H9 (cell line): Measurements from ENCODE around the gene ACOT7. TPM values are rescaled to one million over a fixed set of nuclear protein-coding genes. Genes with fewer than 3 reads are reported as not detected.

Experiments
- DNase-seq: peaks from one replicate; pipeline ENCODE4 v3.0.0-alpha.2; 2017
- H2AFZ ChIP-seq: one replicate; pipeline ENCODE4 v1.6.1; 2013; ENCODE audit warnings: mild to moderate bottlenecking, low read length, control low read depth, moderate library complexity
- H2AK5ac ChIP-seq: 2 replicates; pipeline ENCODE4 v1.6.1; 2013; ENCODE audit warnings: low read length, control low read depth, mixed read lengths; ENCODE audit not compliant: insufficient read length
- H2BK120ac ChIP-seq: one replicate; pipeline ENCODE4 v1.6.1; 2013; ENCODE audit warnings: low read depth, mild to moderate bottlenecking, low read length, control low read depth, inconsistent platforms; ENCODE audit not compliant: poor library complexity, severe bottlenecking
- H2BK12ac ChIP-seq: 2 replicates; pipeline ENCODE4 v1.6.1; 2013; ENCODE audit warnings: low read length, control low read depth, mixed read lengths, low read depth; ENCODE audit not compliant: insufficient read length
- H2BK15ac ChIP-seq: 2 replicates; pipeline ENCODE4 v1.6.1; 2013; ENCODE audit warnings: low read depth, low read length, control low read depth
- H2BK20ac ChIP-seq: one replicate; pipeline ENCODE4 v1.6.1; 2013; ENCODE audit warnings: low read depth, mild to moderate bottlenecking, low read length, control low read depth, inconsistent platforms; ENCODE audit not compliant: poor library complexity, severe bottlenecking
- H2BK5ac ChIP-seq: 2 replicates; pipeline ENCODE4 v1.6.1; 2013; ENCODE audit warnings: low read length, control low read depth, mixed read lengths; ENCODE audit not compliant: insufficient read length
- H3K14ac ChIP-seq: 2 replicates; pipeline ENCODE4 v1.6.1; 2013; ENCODE audit warnings: low read length, control low read depth; ENCODE audit not compliant: insufficient read depth
- H3K18ac ChIP-seq: 2 replicates; pipeline ENCODE4 v1.6.1; 2013; ENCODE audit warnings: low read depth, mild to moderate bottlenecking, mixed read lengths, low read length, control low read depth; ENCODE audit not compliant: insufficient read length
- H3K23ac ChIP-seq: 2 replicates; pipeline ENCODE4 v1.6.1; 2013; ENCODE audit warnings: low read length, control low read depth, mixed read lengths, low read depth; ENCODE audit not compliant: insufficient read length
- H3K23me2 ChIP-seq: 2 replicates; pipeline ENCODE4 v1.6.1; 2013; ENCODE audit warnings: low read depth, mild to moderate bottlenecking, mixed read lengths, low read length, control low read depth; ENCODE audit not compliant: insufficient read length, poor library complexity, severe bottlenecking
- H3K27ac ChIP-seq: 2 replicates; pipeline ENCODE4 v1.5.1; 2013; ENCODE audit warnings: low read length, control low read depth, mixed read lengths, low read depth; ENCODE audit not compliant: insufficient read length
- H3K27me3 ChIP-seq: 2 replicates; pipeline ENCODE4 v1.6.1; 2013; ENCODE audit warnings: low read length, control low read depth, inconsistent platforms; ENCODE audit not compliant: insufficient read depth
- H3K4ac ChIP-seq: 2 replicates; pipeline ENCODE4 v1.6.1; 2013; ENCODE audit warnings: low read depth, mild to moderate bottlenecking, control low read depth, inconsistent platforms, low read length, moderate library complexity
- H3K4me1 ChIP-seq: 2 replicates; pipeline ENCODE4 v1.6.1; 2013; ENCODE audit warnings: low read length, control low read depth, inconsistent platforms; ENCODE audit not compliant: insufficient read depth
- H3K4me2 ChIP-seq: 2 replicates; pipeline ENCODE4 v1.6.1; 2013; ENCODE audit warnings: low read length, control low read depth, mixed read lengths; ENCODE audit not compliant: insufficient read length, insufficient read depth
- H3K56ac ChIP-seq: 2 replicates; pipeline ENCODE4 v1.6.1; 2013; ENCODE audit warnings: low read depth, mild to moderate bottlenecking, mixed read lengths, low read length, control low read depth; ENCODE audit not compliant: insufficient read length
- H3K79me1 ChIP-seq: 2 replicates; pipeline ENCODE4 v1.6.1; 2013; ENCODE audit warnings: low read depth, mild to moderate bottlenecking, moderate library complexity, low read length, control low read depth, inconsistent platforms; ENCODE audit not compliant: insufficient read depth, poor library complexity, severe bottlenecking
- H3K79me2 ChIP-seq: 2 replicates; pipeline ENCODE4 v1.6.1; 2013; ENCODE audit warnings: low read length, control low read depth, inconsistent platforms; ENCODE audit not compliant: insufficient read depth
- H3K9ac ChIP-seq: 2 replicates; pipeline ENCODE4 v1.6.1; 2013; ENCODE audit warnings: low read length, control low read depth, mixed read lengths; ENCODE audit not compliant: insufficient read length; ENCODE audit errors: extremely low read depth
- H3K9me3 ChIP-seq: one replicate; pipeline ENCODE4 v1.6.1; 2013; ENCODE audit warnings: low read depth, low read length, inconsistent platforms; ENCODE audit not compliant: control insufficient read depth
- H3T11ph ChIP-seq: one replicate; pipeline ENCODE4 v1.6.1; 2013; ENCODE audit warnings: mild to moderate bottlenecking, low read length, control low read depth, inconsistent platforms
- H4K20me1 ChIP-seq: one replicate; pipeline ENCODE4 v1.6.1; 2013; ENCODE audit not compliant: control insufficient read depth, insufficient read length, insufficient read depth
- H4K5ac ChIP-seq: 2 replicates; pipeline ENCODE4 v1.6.1; 2013; ENCODE audit warnings: low read depth, mild to moderate bottlenecking, mixed read lengths, low read length, control low read depth; ENCODE audit not compliant: insufficient read length
- H4K8ac ChIP-seq: replicated peaks from 2 replicates; pipeline ENCODE4 v1.6.1; 2013; ENCODE audit warnings: low read length, control low read depth, mixed read lengths, low read depth; ENCODE audit not compliant: insufficient read length
- H4K91ac ChIP-seq: 2 replicates; pipeline ENCODE4 v1.6.1; 2013; ENCODE audit warnings: low read depth, mild to moderate bottlenecking, moderate library complexity, mixed read lengths, low read length, control low read depth; ENCODE audit not compliant: insufficient read length
- H3K27ac Mint-ChIP-seq, 3 experiments: 2 replicates in 2 of 3; 3 replicates in 1 of 3; pipeline ENCODE4 v1.8.0; 2020 to 2021; ENCODE audit warnings: mixed read lengths in 3 of 3, mild to moderate bottlenecking in 1 of 3, moderate library complexity in 1 of 3
- H3K27me3 Mint-ChIP-seq: 2 replicates; pipeline ENCODE4 v1.8.0; 2021; ENCODE audit warnings: low read depth, mild to moderate bottlenecking, moderate library complexity, mixed read lengths
- H3K36me3 Mint-ChIP-seq, 3 experiments: 2 replicates in 2 of 3; 3 replicates in 1 of 3; pipeline ENCODE4 v1.8.0; 2020 to 2021; ENCODE audit warnings: low read depth in 3 of 3, mixed read lengths in 3 of 3; ENCODE audit not compliant: insufficient read depth in 1 of 3
- H3K4me1 Mint-ChIP-seq, 2 experiments: 2 replicates each; pipeline ENCODE4 v1.8.0; 2020; ENCODE audit warnings: mixed read lengths in 2 of 2
- H3K4me3 Mint-ChIP-seq, 2 experiments: 2 replicates in 1 of 2; 3 replicates in 1 of 2; pipeline ENCODE4 v1.8.0; 2020 to 2021; ENCODE audit warnings: mild to moderate bottlenecking in 2 of 2, mixed read lengths in 2 of 2, moderate library complexity in 1 of 2
- H3K9me3 Mint-ChIP-seq, 2 experiments: 2 replicates in 1 of 2; 3 replicates in 1 of 2; pipeline ENCODE4 v1.8.0; 2020; ENCODE audit warnings: mild to moderate bottlenecking in 2 of 2, mixed read lengths in 2 of 2, moderate library complexity in 1 of 2
- CTCF ChIP-seq: fragments of 200-600 bp; sonication (generic); conservative IDR thresholded peaks from 3 replicates; pipeline ENCODE4 v1.8.0; 2021; ENCODE audit warnings: antibody characterized with exemption, mild to moderate bottlenecking
- WGBS: extraction: QIAGEN DNeasy Blood & Tissue Kit; methylation state at CpG from one replicate; pipeline ENCODE4 v1.1.7; 2013; ENCODE audit warnings: missing lambda C conversion rate, low lambda C conversion rate, mixed read lengths; ENCODE audit not compliant: insufficient read length; ENCODE audit errors: extremely low coverage; 5-methylcytosine and 5-hydroxymethylcytosine counted together
- total RNA-seq: library from RNA; stranded (reverse); gene quantifications from 2 replicates; pipeline ENCODE4 v1.2.1, GENCODE V29; 2021

ACOT7 gene
- total RNA-seq, 1 experiment from 2014 or later: 87.4 TPM

- no peak overlapping the region for H2AFZ ChIP-seq
- H3K4me3 Mint-ChIP-seq: no peak overlapping the region
- peaks cover 38 to 66% (median 48%) of the 10 kb centered on the region in 3 experiments; a peak in 6 of 7 replicates for H3K36me3 Mint-ChIP-seq
These were observed 170.9 kb downstream of the ACOT7 start for GRCh38 chr1:6222636-6223035.

More at GRCh38 chr1:6222636-6223035, 170.9 kb downstream of the ACOT7 start:
- H3K4me2 ChIP-seq: no peak overlapping the region
- H2BK20ac ChIP-seq: no peak overlapping the region
- H3K27ac ChIP-seq: no peak overlapping the region
- no peak overlapping the region for H4K5ac ChIP-seq
- no peak for TF ChIP-seq CTCF
- no peak overlapping the region for H2BK120ac ChIP-seq
- no peak overlapping the region for H4K8ac ChIP-seq
- DNase-seq: no peak
- no peaks in the 10 kb centered on the region; the same call in 1 of the 2 replicates for H3K27me3 Mint-ChIP-seq
- no peak overlapping the region for H2BK15ac ChIP-seq
- H3K14ac ChIP-seq: no peak overlapping the region
- H4K20me1 ChIP-seq: no peaks in the 10 kb centered on the region
- H2BK5ac ChIP-seq: no peak overlapping the region
- H3K18ac ChIP-seq: no peak overlapping the region
- H3K79me2 ChIP-seq: no peaks in the 10 kb centered on the region
- H3K9me3 ChIP-seq: no peaks in the 10 kb centered on the region
- no peak overlapping the region for H2BK12ac ChIP-seq
- no peaks in the 10 kb centered on the region for H3K9me3 Mint-ChIP-seq
- no peaks in the 10 kb centered on the region for H3K27me3 ChIP-seq
- no peaks in the 10 kb centered on the region for H3K4me1 ChIP-seq
- H3K4me1 Mint-ChIP-seq: peaks cover 2 to 6% of the 10 kb centered on the region in 2 experiments; a peak in 2 of 4 replicates
- no peak overlapping the region for H3K27ac Mint-ChIP-seq
- no peak overlapping the region for H3T11ph ChIP-seq
- no peak overlapping the region for H4K91ac ChIP-seq
- H3K23ac ChIP-seq: no peak overlapping the region
- no peak overlapping the region for H3K56ac ChIP-seq
- H2AK5ac ChIP-seq: no peak overlapping the region
- no peak overlapping the region for H3K9ac ChIP-seq
- no peaks in the 10 kb centered on the region for H3K23me2 ChIP-seq
- no peak overlapping the region for H3K4ac ChIP-seq
- WGBS: no CpG with 5 or more reads among the region's 6 CpGs
- H3K79me1 ChIP-seq: peaks cover 3% of the 10 kb centered on the region
